ENCODE measurements around the gene SLC16A3.

- TF ChIP-seq CTCF (IDR thresholded peaks at IDR 0.05) (no peak), POLR2A (IDR thresholded peaks at IDR 0.05) (no peak)
Measured at GRCh38 chr17:82239401-82239925, 10.6 kb downstream of the SLC16A3 start.

Data from body of pancreas (tissue), 4 donors.